ENCODE results near the gene BMP6. TPM values are rescaled to one million over a fixed set of nuclear protein-coding genes. Genes with fewer than 3 reads are reported as not detected.

Gene BMP6
- 0.13 and 0.49 TPM in 2 replicates for total RNA-seq

DNA sequence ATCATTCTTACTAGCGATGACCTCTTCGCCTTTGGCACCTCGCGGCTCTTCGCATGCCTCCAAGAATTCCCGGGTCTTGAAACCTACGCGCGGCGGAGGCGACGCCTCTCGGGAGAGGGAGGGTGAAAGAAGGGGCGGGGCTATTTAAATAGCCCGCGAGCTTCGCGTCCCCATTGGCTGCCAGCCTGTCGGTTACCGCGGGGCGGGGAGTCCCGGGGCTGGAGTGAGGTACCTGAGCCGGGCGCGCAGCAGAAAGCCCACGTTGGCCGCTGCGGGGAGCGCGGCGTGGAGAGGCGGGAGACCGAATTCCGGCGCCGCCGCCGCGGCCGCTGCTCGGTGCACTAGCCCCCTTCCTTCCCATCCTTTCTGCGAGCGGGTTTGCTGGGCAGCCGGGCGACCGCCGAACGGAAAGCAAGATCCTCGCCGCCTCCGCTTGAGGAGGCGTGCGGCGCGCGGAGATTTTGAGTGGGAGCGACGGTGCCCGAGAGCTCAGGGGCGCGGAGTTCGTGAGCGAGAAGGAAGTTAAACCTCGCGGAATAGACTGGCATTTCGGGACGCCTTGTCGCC lies at the start of gene BMP6:
Gene BMP6 (plus strand): TSS at position 251 of the 567 bp plus-strand sequence. CDS start 857 bp downstream, outside the sequence.

GRCh38 chr6:7910654-7911344 lies 184.9 kb downstream of the BMP6 start, which contains the start of gene TXNDC5:
TSS of gene TXNDC5 (minus strand) at chr6:7910788. CDS start at chr6:7910776, 12 bp downstream.

Other genes with a start within 250 kb of the BMP6 start
- 74.0 and 77.5 TPM in 2 replicates for gene DSP, start 184.4 kb upstream of the BMP6 start, total RNA-seq
- gene SNRNP48, start 135.9 kb upstream of the BMP6 start, total RNA-seq = 3.8 and 6.4 TPM in 2 replicates
- 214 and 298 TPM in 2 replicates for gene TXNDC5, start 184.7 kb downstream of the BMP6 start, total RNA-seq

Data from mesangial cell (primary cell).